Measurements from ENCODE around the gene NKX6-2. TPM values are rescaled to one million over a fixed set of nuclear protein-coding genes. Genes with fewer than 3 reads are reported as not detected.
"Not testable (repeated sequence)": the region's sequence is repeated elsewhere in the genome, so short reads cannot be mapped to it uniquely, and the experiment has no call there.

NKX6-2 gene
- total RNA-seq, 1 donor from 2014 or later = not detected

- Histone ChIP-seq H3K79me2 (ENCODE audit: insufficient read depth, low read length) (no peaks in the 10 kb centered on the region), H4K20me1 (ENCODE audit: insufficient read depth, low read length) (no peaks in the 10 kb centered on the region), H3K4me1 (ENCODE audit: insufficient read depth, low read length) (no peaks in the 10 kb centered on the region), H3K4me2 (ENCODE audit: low read length) (no peak overlapping the region), H2AFZ (ENCODE audit: low read depth, low read length) (no peak overlapping the region), H3K4me3 (ENCODE audit: insufficient read depth, low read depth, low read length) (no peak overlapping the region), H3K27ac (ENCODE audit: low read depth, low read length) (no peak overlapping the region), H3K9ac (ENCODE audit: low read length) (no peak overlapping the region), H3K36me3 (ENCODE audit: insufficient read depth, low read length) (no peaks in the 10 kb centered on the region), H3K9me3 (ENCODE audit: insufficient read depth, low read depth, low read length) (peaks cover 10% of the 10 kb centered on the region), H3K27me3 (ENCODE audit: insufficient read depth, low read length) (peaks cover 10% of the 10 kb centered on the region)
- Mint-ChIP-seq H3K27ac (ENCODE audit: unreplicated experiment) (no peak overlapping the region), H3K27me3 (ENCODE audit: low read depth, unreplicated experiment) (peaks cover 35% of the 10 kb centered on the region), H3K9me3 (ENCODE audit: unreplicated experiment) (peaks cover 8% of the 10 kb centered on the region), H3K4me1 (ENCODE audit: low read depth, unreplicated experiment) (no peaks in the 10 kb centered on the region), H3K4me3 (ENCODE audit: unreplicated experiment) (no peak overlapping the region), H3K36me3 (ENCODE audit: low read depth, unreplicated experiment) (no peaks in the 10 kb centered on the region)
- FAIRE-seq = no peak
- no peak for TF ChIP-seq CTCF (IDR thresholded peaks at IDR 0.05; ENCODE audit: insufficient read depth, low read depth, low read length)
- DNase-seq (ENCODE audit: low read depth) = no peak
These were observed 40.8 kb upstream of the NKX6-2 start for GRCh38 chr10:132826524-132827422.

- not testable (repeated sequence) for DNase-seq (ENCODE audit: low read depth); H3K4me3 Mint-ChIP-seq (ENCODE audit: unreplicated experiment); H3K27ac ChIP-seq (ENCODE audit: low read depth, low read length); H3K4me3 ChIP-seq (ENCODE audit: insufficient read depth, low read depth, low read length); H3K27me3 ChIP-seq (ENCODE audit: insufficient read depth, low read length); H3K9ac ChIP-seq (ENCODE audit: low read length); H2AFZ ChIP-seq (ENCODE audit: low read depth, low read length); H3K4me2 ChIP-seq (ENCODE audit: low read length); H3K9me3 Mint-ChIP-seq (ENCODE audit: unreplicated experiment); H3K4me1 Mint-ChIP-seq (ENCODE audit: low read depth, unreplicated experiment); H3K4me1 ChIP-seq (ENCODE audit: insufficient read depth, low read length); H4K20me1 ChIP-seq (ENCODE audit: insufficient read depth, low read length); H3K36me3 Mint-ChIP-seq (ENCODE audit: low read depth, unreplicated experiment); H3K27ac Mint-ChIP-seq (ENCODE audit: unreplicated experiment); H3K79me2 ChIP-seq (ENCODE audit: insufficient read depth, low read length); FAIRE-seq; H3K36me3 ChIP-seq (ENCODE audit: insufficient read depth, low read length)
- peaks cover 13% of the 10 kb centered on the region for H3K9me3 ChIP-seq (ENCODE audit: insufficient read depth, low read depth, low read length)
- H3K27me3 Mint-ChIP-seq (ENCODE audit: low read depth, unreplicated experiment) = peaks cover 30% of the 10 kb centered on the region
These were observed 40.0 kb upstream of the NKX6-2 start for GRCh38 chr10:132825783-132826523.

- FAIRE-seq = no peak
- Histone ChIP-seq H4K20me1 (ENCODE audit: insufficient read depth, low read length) (no peaks in the 10 kb centered on the region), H3K36me3 (ENCODE audit: insufficient read depth, low read length) (no peaks in the 10 kb centered on the region), H3K79me2 (ENCODE audit: insufficient read depth, low read length) (no peaks in the 10 kb centered on the region), H2AFZ (ENCODE audit: low read depth, low read length) (no peak overlapping the region), H3K4me2 (ENCODE audit: low read length) (no peak overlapping the region), H3K9ac (ENCODE audit: low read length) (no peak overlapping the region), H3K4me3 (ENCODE audit: insufficient read depth, low read depth, low read length) (no peak overlapping the region), H3K9me3 (ENCODE audit: insufficient read depth, low read depth, low read length) (peaks cover 4% of the 10 kb centered on the region), H3K27me3 (ENCODE audit: insufficient read depth, low read length) (peaks cover 7% of the 10 kb centered on the region), H3K27ac (ENCODE audit: low read depth, low read length) (no peak overlapping the region), H3K4me1 (ENCODE audit: insufficient read depth, low read length) (no peaks in the 10 kb centered on the region)
- Mint-ChIP-seq H3K36me3 (ENCODE audit: low read depth, unreplicated experiment) (no peaks in the 10 kb centered on the region), H3K9me3 (ENCODE audit: unreplicated experiment) (peaks cover 6% of the 10 kb centered on the region), H3K27me3 (ENCODE audit: low read depth, unreplicated experiment) (peaks cover 36% of the 10 kb centered on the region), H3K4me3 (ENCODE audit: unreplicated experiment) (no peak overlapping the region), H3K4me1 (ENCODE audit: low read depth, unreplicated experiment) (no peaks in the 10 kb centered on the region), H3K27ac (ENCODE audit: unreplicated experiment) (no peak overlapping the region)
- TF ChIP-seq CTCF (IDR thresholded peaks at IDR 0.05; ENCODE audit: insufficient read depth, low read depth, low read length) = no peak
- no peak for TF ChIP-seq EZH2 (IDR thresholded peaks at IDR 0.05; ENCODE audit: insufficient read depth, low read length)
- no peak for DNase-seq (ENCODE audit: low read depth)
These were observed 34.1 kb upstream of the NKX6-2 start for GRCh38 chr10:132820056-132820455.
